ENCODE results near the gene RRH.

The RRH gene

GRCh38 chr4:109795059-109795458 lies 32.7 kb upstream of the RRH start:
- Histone ChIP-seq H3K9me2 (replicated peaks; ENCODE audit: control insufficient read depth, low read length) (no peaks in the 10 kb centered on the region), H3K27me3 (ENCODE audit: control insufficient read depth, low read length) (no peaks in the 10 kb centered on the region), H3K36me3 (ENCODE audit: control insufficient read depth, low read length) (no peaks in the 10 kb centered on the region), H3K79me2 (ENCODE audit: control insufficient read depth, low read length) (no peaks in the 10 kb centered on the region), H3K27ac (ENCODE audit: low read depth, low read length) (no peak overlapping the region), H3K4me2 (ENCODE audit: low read length) (no peak overlapping the region), H4K20me1 (ENCODE audit: control insufficient read depth, insufficient read depth, low read depth, low read length) (no peaks in the 10 kb centered on the region), H3K4me3 (ENCODE audit: low read length) (no peak overlapping the region), H3K9me3 (ENCODE audit: control insufficient read depth, insufficient read depth, low read length) (peaks cover 4% of the 10 kb centered on the region; the same call in 1 of the 2 replicates), H3K4me1 (ENCODE audit: control insufficient read depth, low read length) (no peaks in the 10 kb centered on the region), H3F3A (ENCODE audit: control insufficient read depth, insufficient read depth) (no peaks in the 10 kb centered on the region)
- TF ChIP-seq CTCF (IDR thresholded peaks at IDR 0.05; ENCODE audit: low read depth, low read length, poor library complexity, severe bottlenecking) (no peak), EZH2phosphoT487 (IDR thresholded peaks at IDR 0.05; ENCODE audit: borderline replicate concordance, low read length) (no peak)

- no peak overlapping the region for H3K4me2 ChIP-seq (ENCODE audit: low read length)
- TF ChIP-seq CTCF (IDR thresholded peaks at IDR 0.05; ENCODE audit: low read depth, low read length, poor library complexity, severe bottlenecking) (no peak), EZH2phosphoT487 (IDR thresholded peaks at IDR 0.05; ENCODE audit: borderline replicate concordance, low read length) (no peak)
- H3F3A ChIP-seq (ENCODE audit: control insufficient read depth, insufficient read depth) = no peaks in the 10 kb centered on the region
- no peak overlapping the region for H3K4me3 ChIP-seq (ENCODE audit: low read length)
- no peaks in the 10 kb centered on the region for H3K9me2 ChIP-seq (replicated peaks; ENCODE audit: control insufficient read depth, low read length)
- H4K20me1 ChIP-seq (ENCODE audit: control insufficient read depth, insufficient read depth, low read depth, low read length) = no peaks in the 10 kb centered on the region
- H3K79me2 ChIP-seq (ENCODE audit: control insufficient read depth, low read length) = no peaks in the 10 kb centered on the region
- H3K9me3 ChIP-seq (ENCODE audit: control insufficient read depth, insufficient read depth, low read length) = peaks cover 4% of the 10 kb centered on the region; the same call in 1 of the 2 replicates
- no peaks in the 10 kb centered on the region for H3K36me3 ChIP-seq (ENCODE audit: control insufficient read depth, low read length)
- H3K27me3 ChIP-seq (ENCODE audit: control insufficient read depth, low read length) = no peaks in the 10 kb centered on the region
- no peak overlapping the region for H3K27ac ChIP-seq (ENCODE audit: low read depth, low read length)
- no peaks in the 10 kb centered on the region for H3K4me1 ChIP-seq (ENCODE audit: control insufficient read depth, low read length)
These were observed 28.9 kb upstream of the RRH start for GRCh38 chr4:109798866-109799265.

- H3K4me3 ChIP-seq (ENCODE audit: low read length) = no peak overlapping the region
- no peak overlapping the region for H3K27ac ChIP-seq (ENCODE audit: low read depth, low read length)
- no peaks in the 10 kb centered on the region for H3F3A ChIP-seq (ENCODE audit: control insufficient read depth, insufficient read depth)
- H3K27me3 ChIP-seq (ENCODE audit: control insufficient read depth, low read length) = no peaks in the 10 kb centered on the region
- H3K9me3 ChIP-seq (ENCODE audit: control insufficient read depth, insufficient read depth, low read length) = peaks cover 4% of the 10 kb centered on the region; the same call in 1 of the 2 replicates
- H3K4me2 ChIP-seq (ENCODE audit: low read length) = no peak overlapping the region
- H3K36me3 ChIP-seq (ENCODE audit: control insufficient read depth, low read length) = no peaks in the 10 kb centered on the region
- TF ChIP-seq EZH2phosphoT487 (IDR thresholded peaks at IDR 0.05; ENCODE audit: borderline replicate concordance, low read length) (no peak), CTCF (IDR thresholded peaks at IDR 0.05; ENCODE audit: low read depth, low read length, poor library complexity, severe bottlenecking) (no peak)
- no peaks in the 10 kb centered on the region for H3K4me1 ChIP-seq (ENCODE audit: control insufficient read depth, low read length)
- H3K9me2 ChIP-seq (replicated peaks; ENCODE audit: control insufficient read depth, low read length) = no peaks in the 10 kb centered on the region
- H4K20me1 ChIP-seq (ENCODE audit: control insufficient read depth, insufficient read depth, low read depth, low read length) = no peaks in the 10 kb centered on the region
- H3K79me2 ChIP-seq (ENCODE audit: control insufficient read depth, low read length) = no peaks in the 10 kb centered on the region
These were observed 26.5 kb upstream of the RRH start for GRCh38 chr4:109801099-109801789.
